Forelimb muscle (tissue), 1 donor: ENCODE data around the gene NANS. TPM values are rescaled to one million over a fixed set of nuclear protein-coding genes. Genes with fewer than 3 reads are reported as not detected.
"Not testable (repeated sequence)": the region's sequence is repeated elsewhere in the genome, so short reads cannot be mapped to it uniquely, and the experiment has no call there.

ENCODE experiments used
- DNase-seq: peaks from one replicate; pipeline ENCODE4 v3.0.0-alpha.2; 2013; ENCODE audit warnings: low read depth
- polyA plus RNA-seq: library from polyadenylated mRNA; unstranded; fragments of 120-200 nt; gene quantifications from one replicate; pipeline ENCODE4 v1.2.1, GENCODE V29; 2013; ENCODE audit not compliant: insufficient read length

The NANS gene
- polyA plus RNA-seq, 1 donor = 32.2 TPM

GRCh38 chr9:98100456-98100855 is 43.9 kb downstream of the NANS start:
- DNase-seq = no peak

- no peak for DNase-seq
Measured at GRCh38 chr9:98101416-98101815, 44.9 kb downstream of the NANS start.

GRCh38 chr9:98101868-98102273 is 45.3 kb downstream of the NANS start:
- no peak for DNase-seq

DNA sequence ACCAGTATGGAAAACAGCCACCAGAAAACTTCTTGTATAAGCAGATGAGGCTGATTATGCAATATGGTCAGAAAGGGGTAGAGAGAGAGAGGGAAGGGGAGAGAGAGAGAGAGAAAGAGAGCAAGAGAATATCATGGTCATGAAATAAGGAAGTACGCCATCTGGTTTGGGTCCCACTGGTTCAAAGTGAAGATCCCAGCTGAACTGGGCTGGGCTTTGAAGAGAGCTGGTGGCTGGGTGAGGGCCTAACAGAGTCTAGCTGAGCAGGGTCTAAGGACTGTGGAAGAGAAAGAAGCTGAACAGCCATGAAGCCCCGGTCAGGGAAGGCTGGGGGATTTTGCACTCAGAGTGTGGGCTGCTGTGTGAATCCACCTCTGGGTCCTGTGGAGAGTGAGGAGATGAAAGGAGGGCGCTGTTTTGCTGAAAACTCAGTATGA is 47.9 kb downstream of the NANS start:
- DNase-seq = no peak

DNA sequence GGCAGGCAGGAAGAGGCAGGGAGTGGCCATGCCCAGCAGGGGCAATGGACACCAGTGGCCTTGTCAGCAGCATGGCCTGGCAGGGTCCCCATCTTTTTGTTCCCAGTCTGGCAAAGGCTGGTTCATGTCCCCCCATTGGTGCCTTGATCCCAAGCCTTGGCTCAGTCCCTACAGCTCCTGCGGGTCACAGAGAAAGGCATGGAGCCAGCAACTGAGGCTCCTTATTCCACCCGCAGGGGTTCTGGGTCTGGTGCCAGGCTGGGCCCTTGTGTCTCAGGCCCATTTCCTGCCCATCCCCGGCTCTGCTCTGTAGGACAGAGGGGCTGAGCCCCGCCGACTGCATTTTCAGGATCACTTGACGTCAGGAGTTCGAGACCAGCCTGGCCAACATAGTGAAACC is 48.5 kb downstream of the NANS start:
- no peak for DNase-seq

DNA sequence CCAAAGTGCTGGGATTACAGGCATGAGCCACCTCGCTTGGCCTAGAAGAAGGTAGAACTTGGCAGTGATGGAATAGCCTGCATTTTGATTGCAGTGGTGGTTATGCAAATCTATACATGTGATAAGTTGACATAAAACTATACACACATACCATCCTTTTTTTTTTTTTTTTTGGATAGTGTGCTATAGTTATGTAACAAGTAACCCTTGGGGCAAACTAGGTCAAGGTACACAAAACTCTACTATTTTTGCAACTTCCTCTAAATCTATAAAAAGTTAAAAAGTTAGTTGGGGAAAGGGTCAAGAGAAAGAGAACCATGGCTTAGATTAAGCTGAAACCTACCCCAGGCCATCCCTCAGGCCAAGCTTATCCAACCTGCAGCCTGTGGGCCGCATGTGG is 51.4 kb downstream of the NANS start:
- DNase-seq = no peak

- no peak for DNase-seq
Measured at GRCh38 chr9:98108531-98109031, 52.0 kb downstream of the NANS start.

- no peak for DNase-seq
Measured at GRCh38 chr9:98109052-98109451, 52.5 kb downstream of the NANS start.

DNA sequence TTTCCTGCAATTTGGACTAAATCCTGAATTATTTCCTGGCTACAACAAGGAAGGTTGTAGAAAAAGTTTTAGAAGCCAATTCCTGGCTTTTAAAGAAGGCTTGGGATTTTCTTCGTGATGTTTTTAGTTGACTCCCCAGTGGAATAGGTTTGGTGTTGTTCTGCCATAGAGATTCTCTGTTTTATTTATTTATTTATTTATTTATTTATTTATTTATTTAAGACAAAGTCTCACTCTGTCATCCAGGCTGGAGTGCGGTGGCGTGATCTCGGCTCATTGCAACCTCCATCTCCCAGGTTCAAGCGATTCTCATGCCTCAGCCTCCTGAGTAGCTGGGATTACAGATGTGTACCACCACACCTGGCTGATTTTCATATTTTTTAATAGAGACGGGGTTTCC is 60.6 kb downstream of the NANS start:
- DNase-seq = not testable (repeated sequence)

DNA sequence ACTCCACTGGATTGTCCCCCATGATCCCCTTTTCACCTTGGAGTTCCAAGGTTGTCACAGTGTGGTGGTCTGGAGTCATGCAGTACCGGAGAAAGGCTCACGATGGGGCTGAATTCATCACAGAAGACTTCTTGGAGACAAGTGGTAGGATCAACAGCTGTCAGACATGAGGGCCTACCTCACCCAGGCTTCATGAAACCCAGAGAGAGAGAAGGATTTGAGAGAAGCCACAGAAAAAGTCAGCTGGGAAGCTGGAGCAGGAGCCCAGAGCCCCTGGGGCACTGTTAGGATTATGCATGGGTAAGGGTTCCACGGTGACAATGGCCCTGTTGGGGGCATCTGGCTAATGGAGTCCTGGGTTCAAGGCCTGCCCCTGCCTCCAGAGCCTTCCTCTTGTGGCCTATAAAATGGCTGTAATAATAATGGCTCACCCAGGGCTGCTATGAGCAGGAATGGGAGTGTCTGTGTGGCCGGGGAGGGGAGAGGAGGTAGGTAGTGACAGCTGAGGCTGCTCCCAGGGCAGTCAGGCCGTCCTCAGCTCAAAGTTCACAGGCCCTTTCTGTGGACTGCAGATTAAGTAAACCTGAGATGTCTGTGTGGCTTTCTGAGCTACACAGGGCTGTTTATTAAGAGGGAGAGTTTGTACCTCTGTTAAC is 61.6 kb downstream of the NANS start:
- DNase-seq = no peak

DNA sequence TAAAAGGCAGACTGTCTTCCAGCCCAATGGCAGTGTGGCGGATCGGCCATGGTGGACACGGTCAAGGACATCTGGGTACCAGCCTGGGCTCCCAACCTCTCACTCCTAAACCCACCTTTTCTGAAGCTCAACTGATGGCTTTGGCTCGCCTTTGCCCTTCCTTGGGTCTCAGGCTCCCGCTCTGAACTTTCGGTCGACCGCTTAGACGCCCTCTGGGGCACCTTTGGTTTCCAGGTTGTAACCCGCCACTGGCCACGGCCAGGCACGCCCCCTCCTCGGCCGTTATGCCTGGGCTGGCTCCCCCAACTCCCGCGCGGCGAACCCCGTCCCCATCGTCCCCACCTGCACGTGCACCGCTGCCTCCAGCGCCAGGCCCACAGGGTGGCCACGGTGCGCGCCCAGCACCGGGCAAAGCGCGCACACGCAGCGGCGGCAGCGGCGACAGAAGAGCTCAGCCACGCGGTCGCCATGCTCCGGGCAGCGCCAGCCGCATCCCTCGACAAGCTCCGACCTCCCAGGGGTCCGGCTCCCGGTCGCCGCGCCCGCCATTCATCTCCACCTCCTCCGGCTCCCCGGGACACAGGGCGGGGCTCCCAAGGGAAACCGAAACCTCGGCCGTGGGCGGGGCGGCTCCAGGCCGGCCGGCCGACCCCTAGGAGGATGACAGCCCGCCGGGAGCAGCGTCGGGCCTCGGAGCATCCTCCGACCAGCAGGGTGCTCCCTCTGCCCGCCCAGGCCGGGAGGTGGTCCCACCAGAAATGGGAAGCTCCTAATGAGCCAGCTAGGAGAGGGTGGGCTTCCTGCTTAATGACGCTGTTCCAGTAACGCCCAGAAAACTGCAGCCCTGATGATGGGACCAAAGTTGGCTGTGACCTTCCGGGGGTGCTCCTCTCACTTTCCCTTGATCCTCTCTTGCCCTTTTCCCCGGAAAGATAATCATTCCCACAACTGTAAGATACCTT is 62.4 kb downstream of the NANS start, which contains the start of gene TRIM14:
Gene TRIM14 (minus strand): TSS at position 583 of the 962 bp plus-strand sequence. CDS start 34 bp downstream, at position 549.
- no peak for DNase-seq

DNA sequence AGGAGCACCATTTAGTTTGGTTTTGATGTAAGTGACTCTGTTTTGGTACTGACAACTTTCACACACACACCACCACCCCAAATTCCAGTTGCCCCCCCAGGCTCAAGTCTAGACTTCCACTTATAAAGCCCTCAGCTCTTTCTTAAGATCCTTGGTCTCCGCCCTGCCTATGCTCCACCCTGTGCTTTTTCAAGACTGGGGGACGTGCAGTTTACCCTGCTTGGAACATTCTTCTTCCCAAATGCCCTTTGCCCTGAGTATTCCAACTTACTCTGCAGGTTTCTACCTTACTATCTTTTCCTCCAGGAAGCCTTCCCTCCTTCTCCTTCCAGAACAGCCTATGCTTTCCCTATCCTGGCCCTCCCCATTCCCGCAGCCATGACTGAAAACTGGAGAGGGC is 63.9 kb downstream of the NANS start:
- DNase-seq = no peak

- DNase-seq = no peak
Measured at GRCh38 chr9:98121058-98121457, 64.5 kb downstream of the NANS start.

DNA sequence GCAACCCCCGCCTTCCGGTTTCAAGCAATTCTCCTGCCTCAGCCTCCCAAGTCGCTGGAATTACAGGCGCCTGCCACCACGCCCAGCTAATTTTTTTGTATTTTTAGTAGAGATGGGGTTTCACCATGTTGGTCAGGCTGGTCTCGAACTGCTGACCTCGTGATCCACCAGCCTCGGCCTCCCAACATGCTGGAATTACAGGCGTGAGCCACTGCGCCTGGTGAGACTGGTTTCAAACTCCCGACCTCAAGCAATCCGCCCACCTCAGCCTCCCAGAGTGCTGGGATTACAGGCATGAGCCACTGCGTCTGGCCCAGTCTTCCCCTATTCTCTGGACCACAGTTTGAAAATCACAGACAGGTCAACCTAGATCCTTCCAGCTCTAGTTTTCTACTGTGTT is 67.6 kb downstream of the NANS start:
- DNase-seq = not testable (repeated sequence)

- DNase-seq = no peak
Measured at GRCh38 chr9:98124637-98125426, 68.3 kb downstream of the NANS start.

- no peak for DNase-seq
Measured at GRCh38 chr9:98127226-98127625, 70.7 kb downstream of the NANS start.

GRCh38 chr9:98128316-98128715 is 71.8 kb downstream of the NANS start:
- DNase-seq = no peak

- no peak for DNase-seq
Measured at GRCh38 chr9:98129451-98129881, 72.9 kb downstream of the NANS start.

DNA sequence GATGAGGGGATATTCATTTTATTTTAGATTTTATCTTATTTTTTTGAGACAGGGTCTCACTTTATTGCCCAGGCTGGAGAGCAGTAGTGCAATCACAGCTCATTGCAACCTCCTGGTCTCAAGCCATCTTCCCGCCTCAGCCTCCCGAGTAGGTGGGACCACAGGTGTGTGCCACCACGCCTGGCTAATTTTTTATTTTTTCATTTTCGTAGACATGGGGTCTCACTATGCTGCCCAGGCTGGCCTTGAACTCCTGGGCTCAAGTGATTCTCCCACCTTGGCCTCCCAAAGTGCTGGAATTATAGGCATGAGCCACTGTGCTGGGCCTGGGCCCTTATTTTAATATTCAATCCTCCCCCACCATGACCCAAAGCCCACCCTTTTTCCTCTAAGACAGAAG is 73.5 kb downstream of the NANS start:
- DNase-seq = not testable (repeated sequence)

DNA sequence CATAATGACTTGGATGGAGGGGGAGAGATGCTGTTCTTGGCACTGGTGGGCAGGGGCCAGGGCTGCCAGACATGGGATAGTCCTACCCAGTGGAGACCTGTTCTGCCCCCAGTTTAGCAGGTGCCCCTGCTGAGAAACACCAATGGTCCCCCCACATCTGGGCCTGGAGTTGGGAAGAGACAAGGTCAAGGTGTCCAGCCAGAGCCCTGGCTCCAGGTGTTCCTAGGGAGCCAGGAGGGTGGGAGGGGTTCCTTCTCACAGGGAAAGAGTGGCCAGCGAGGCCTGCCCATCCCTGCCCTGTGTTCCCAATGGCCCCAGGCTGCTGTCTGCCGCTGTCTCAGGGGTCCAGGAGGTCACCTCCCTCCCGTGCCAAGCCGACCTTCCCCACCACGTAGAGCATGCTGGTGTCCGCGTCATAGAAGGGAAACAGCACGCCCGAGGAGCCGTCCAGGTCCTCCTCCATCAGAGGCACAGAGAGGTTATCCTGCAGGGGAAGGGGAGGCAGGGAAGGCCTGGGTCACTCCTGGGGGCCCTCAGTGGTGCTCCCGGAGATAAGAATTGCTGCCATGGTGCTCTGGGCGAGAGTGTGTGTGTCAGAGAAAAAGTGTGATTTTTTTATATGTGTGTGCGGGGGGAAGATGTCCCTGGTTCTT is 74.2 kb downstream of the NANS start:
- DNase-seq = no peak

DNA sequence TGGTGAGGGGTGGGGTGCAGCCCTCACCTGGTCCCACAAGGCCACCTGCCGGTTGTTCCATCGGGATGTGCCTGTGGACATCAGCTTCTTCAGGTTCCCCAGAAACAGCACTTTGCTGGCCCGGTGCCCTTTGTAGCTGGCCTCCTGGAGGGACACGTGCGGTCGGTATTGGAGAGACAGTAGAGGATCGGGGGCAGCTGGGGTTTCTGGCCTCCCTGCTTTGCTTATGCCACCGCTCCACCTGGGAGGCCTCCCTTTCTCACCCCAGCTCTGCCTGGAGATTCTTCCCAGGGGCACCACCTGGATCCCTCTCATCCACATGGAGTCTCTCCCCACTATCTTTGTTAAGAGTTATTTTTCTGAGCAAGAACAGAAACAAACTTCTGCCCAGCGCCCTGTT is 75.6 kb downstream of the NANS start:
- DNase-seq = no peak
